ENCODE measurements around the gene GNE.

GRCh38 chr9:36258996-36259533 is 817 bp upstream of the GNE start:
- TF ChIP-seq, protein P1, sequence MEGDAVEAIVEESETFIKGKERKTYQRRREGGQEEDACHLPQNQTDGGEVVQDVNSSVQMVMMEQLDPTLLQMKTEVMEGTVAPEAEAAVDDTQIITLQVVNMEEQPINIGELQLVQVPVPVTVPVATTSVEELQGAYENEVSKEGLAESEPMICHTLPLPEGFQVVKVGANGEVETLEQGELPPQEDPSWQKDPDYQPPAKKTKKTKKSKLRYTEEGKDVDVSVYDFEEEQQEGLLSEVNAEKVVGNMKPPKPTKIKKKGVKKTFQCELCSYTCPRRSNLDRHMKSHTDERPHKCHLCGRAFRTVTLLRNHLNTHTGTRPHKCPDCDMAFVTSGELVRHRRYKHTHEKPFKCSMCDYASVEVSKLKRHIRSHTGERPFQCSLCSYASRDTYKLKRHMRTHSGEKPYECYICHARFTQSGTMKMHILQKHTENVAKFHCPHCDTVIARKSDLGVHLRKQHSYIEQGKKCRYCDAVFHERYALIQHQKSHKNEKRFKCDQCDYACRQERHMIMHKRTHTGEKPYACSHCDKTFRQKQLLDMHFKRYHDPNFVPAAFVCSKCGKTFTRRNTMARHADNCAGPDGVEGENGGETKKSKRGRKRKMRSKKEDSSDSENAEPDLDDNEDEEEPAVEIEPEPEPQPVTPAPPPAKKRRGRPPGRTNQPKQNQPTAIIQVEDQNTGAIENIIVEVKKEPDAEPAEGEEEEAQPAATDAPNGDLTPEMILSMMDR (IDR thresholded peaks at IDR 0.05 in 4 of 5, conservative IDR thresholded peaks at IDR 0.05 in 1 of 5): no peak
- TF ChIP-seq POLR2A (IDR thresholded peaks at IDR 0.05): no peak
